ENCODE results near the gene PIGU. TPM values are rescaled to one million over a fixed set of nuclear protein-coding genes. Genes with fewer than 3 reads are reported as not detected.
A peak's percentile ranks its signal among the peaks of the same experiment; 100 is the strongest.

Gene PIGU
- total and polyA plus RNA-seq, 2 of the 13 experiments (the other 11 are each of a cell fraction or from before 2014, with no cell fraction given), result 45.5 to 231 TPM

DNA sequence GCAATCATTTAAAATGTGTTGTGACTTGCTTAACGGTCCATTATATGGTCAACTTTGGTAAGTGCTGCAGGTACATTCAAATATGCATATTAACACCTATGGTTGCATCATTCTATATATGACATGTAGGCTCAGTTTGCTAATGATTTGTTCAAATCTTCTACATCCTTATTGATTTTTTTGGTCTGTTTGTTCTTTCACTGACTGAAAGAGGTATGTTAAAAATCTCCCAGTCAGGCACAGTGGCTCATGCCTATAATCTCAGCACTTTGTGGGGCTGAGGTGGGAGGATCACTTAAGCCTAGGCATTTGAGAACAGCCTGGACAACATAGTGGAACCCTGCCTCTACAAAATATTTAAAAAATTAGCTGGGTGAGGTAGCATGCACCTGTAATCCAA lies 29.2 kb downstream of the PIGU start (continued):
- TF ChIP-seq, protein P1, sequence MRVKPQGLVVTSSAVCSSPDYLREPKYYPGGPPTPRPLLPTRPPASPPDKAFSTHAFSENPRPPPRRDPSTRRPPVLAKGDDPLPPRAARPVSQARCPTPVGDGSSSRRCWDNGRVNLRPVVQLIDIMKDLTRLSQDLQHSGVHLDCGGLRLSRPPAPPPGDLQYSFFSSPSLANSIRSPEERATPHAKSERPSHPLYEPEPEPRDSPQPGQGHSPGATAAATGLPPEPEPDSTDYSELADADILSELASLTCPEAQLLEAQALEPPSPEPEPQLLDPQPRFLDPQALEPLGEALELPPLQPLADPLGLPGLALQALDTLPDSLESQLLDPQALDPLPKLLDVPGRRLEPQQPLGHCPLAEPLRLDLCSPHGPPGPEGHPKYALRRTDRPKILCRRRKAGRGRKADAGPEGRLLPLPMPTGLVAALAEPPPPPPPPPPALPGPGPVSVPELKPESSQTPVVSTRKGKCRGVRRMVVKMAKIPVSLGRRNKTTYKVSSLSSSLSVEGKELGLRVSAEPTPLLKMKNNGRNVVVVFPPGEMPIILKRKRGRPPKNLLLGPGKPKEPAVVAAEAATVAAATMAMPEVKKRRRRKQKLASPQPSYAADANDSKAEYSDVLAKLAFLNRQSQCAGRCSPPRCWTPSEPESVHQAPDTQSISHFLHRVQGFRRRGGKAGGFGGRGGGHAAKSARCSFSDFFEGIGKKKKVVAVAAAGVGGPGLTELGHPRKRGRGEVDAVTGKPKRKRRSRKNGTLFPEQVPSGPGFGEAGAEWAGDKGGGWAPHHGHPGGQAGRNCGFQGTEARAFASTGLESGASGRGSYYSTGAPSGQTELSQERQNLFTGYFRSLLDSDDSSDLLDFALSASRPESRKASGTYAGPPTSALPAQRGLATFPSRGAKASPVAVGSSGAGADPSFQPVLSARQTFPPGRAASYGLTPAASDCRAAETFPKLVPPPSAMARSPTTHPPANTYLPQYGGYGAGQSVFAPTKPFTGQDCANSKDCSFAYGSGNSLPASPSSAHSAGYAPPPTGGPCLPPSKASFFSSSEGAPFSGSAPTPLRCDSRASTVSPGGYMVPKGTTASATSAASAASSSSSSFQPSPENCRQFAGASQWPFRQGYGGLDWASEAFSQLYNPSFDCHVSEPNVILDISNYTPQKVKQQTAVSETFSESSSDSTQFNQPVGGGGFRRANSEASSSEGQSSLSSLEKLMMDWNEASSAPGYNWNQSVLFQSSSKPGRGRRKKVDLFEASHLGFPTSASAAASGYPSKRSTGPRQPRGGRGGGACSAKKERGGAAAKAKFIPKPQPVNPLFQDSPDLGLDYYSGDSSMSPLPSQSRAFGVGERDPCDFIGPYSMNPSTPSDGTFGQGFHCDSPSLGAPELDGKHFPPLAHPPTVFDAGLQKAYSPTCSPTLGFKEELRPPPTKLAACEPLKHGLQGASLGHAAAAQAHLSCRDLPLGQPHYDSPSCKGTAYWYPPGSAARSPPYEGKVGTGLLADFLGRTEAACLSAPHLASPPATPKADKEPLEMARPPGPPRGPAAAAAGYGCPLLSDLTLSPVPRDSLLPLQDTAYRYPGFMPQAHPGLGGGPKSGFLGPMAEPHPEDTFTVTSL (CRISPR knock-in tag; IDR thresholded peaks at IDR 0.05; ENCODE audit: borderline replicate concordance), result no peak
- TF ChIP-seq, protein P2, sequence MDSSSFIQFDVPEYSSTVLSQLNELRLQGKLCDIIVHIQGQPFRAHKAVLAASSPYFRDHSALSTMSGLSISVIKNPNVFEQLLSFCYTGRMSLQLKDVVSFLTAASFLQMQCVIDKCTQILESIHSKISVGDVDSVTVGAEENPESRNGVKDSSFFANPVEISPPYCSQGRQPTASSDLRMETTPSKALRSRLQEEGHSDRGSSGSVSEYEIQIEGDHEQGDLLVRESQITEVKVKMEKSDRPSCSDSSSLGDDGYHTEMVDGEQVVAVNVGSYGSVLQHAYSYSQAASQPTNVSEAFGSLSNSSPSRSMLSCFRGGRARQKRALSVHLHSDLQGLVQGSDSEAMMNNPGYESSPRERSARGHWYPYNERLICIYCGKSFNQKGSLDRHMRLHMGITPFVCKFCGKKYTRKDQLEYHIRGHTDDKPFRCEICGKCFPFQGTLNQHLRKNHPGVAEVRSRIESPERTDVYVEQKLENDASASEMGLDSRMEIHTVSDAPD (CRISPR knock-in tag; IDR thresholded peaks at IDR 0.05), result no peak
- no peak for TF ChIP-seq ZBTB20 (CRISPR knock-in tag; IDR thresholded peaks at IDR 0.05; ENCODE audit: borderline replicate concordance, low read depth)
- TF ChIP-seq ZEB1 (IDR thresholded peaks at IDR 0.05; ENCODE audit: insufficient replicate concordance, low read depth), result peak; percentile 39
- TF ChIP-seq ZNF451 (CRISPR knock-in tag; IDR thresholded peaks at IDR 0.05), result no peak
- TF ChIP-seq ATF7 (IDR thresholded peaks at IDR 0.05), result peak; percentile 81
- no peak for TF ChIP-seq ATF7 (CRISPR knock-in tag; IDR thresholded peaks at IDR 0.05)
- no peak for TF ChIP-seq ZFP36 (IDR thresholded peaks at IDR 0.05; ENCODE audit: borderline replicate concordance, low read depth, low read length, partially characterized antibody)
- TF ChIP-seq, protein P3, sequence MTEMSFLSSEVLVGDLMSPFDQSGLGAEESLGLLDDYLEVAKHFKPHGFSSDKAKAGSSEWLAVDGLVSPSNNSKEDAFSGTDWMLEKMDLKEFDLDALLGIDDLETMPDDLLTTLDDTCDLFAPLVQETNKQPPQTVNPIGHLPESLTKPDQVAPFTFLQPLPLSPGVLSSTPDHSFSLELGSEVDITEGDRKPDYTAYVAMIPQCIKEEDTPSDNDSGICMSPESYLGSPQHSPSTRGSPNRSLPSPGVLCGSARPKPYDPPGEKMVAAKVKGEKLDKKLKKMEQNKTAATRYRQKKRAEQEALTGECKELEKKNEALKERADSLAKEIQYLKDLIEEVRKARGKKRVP (CRISPR knock-in tag; IDR thresholded peaks at IDR 0.05), result peak; percentile 79 to 96
- no peak for TF ChIP-seq DNMT3B (CRISPR knock-in tag; conservative IDR thresholded peaks at IDR 0.05)
- TF ChIP-seq HOXA5 (CRISPR knock-in tag; IDR thresholded peaks at IDR 0.05), result no peak
- no peak for TF ChIP-seq KDM5A (IDR thresholded peaks at IDR 0.05; ENCODE audit: borderline replicate concordance, low read length)
- TF ChIP-seq, protein P4, sequence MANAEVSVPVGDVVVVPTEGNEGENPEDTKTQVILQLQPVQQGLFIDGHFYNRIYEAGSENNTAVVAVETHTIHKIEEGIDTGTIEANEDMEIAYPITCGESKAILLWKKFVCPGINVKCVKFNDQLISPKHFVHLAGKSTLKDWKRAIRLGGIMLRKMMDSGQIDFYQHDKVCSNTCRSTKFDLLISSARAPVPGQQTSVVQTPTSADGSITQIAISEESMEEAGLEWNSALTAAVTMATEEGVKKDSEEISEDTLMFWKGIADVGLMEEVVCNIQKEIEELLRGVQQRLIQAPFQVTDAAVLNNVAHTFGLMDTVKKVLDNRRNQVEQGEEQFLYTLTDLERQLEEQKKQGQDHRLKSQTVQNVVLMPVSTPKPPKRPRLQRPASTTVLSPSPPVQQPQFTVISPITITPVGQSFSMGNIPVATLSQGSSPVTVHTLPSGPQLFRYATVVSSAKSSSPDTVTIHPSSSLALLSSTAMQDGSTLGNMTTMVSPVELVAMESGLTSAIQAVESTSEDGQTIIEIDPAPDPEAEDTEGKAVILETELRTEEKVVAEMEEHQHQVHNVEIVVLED (CRISPR knock-in tag; IDR thresholded peaks at IDR 0.05; ENCODE audit: borderline replicate concordance), result peak; percentile 21; the same call in 1 of the 2 replicates
- TF ChIP-seq TEAD3 (CRISPR knock-in tag; optimal IDR thresholded peaks at IDR 0.05; ENCODE audit: borderline replicate concordance), result peak; percentile 53
- TF ChIP-seq ZNF737 (CRISPR knock-in tag; IDR thresholded peaks at IDR 0.05; ENCODE audit: borderline replicate concordance), result no peak
- TF ChIP-seq, protein P5, sequence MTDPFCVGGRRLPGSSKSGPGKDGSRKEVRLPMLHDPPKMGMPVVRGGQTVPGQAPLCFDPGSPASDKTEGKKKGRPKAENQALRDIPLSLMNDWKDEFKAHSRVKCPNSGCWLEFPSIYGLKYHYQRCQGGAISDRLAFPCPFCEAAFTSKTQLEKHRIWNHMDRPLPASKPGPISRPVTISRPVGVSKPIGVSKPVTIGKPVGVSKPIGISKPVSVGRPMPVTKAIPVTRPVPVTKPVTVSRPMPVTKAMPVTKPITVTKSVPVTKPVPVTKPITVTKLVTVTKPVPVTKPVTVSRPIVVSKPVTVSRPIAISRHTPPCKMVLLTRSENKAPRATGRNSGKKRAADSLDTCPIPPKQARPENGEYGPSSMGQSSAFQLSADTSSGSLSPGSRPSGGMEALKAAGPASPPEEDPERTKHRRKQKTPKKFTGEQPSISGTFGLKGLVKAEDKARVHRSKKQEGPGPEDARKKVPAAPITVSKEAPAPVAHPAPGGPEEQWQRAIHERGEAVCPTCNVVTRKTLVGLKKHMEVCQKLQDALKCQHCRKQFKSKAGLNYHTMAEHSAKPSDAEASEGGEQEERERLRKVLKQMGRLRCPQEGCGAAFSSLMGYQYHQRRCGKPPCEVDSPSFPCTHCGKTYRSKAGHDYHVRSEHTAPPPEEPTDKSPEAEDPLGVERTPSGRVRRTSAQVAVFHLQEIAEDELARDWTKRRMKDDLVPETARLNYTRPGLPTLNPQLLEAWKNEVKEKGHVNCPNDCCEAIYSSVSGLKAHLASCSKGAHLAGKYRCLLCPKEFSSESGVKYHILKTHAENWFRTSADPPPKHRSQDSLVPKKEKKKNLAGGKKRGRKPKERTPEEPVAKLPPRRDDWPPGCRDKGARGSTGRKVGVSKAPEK (CRISPR knock-in tag; IDR thresholded peaks at IDR 0.05; ENCODE audit: borderline replicate concordance), result no peak
- peak; percentile 95 for TF ChIP-seq ONECUT2 (CRISPR knock-in tag; IDR thresholded peaks at IDR 0.05)
- TF ChIP-seq THAP11 (CRISPR knock-in tag; IDR thresholded peaks at IDR 0.05), result peak; percentile 60; the same call in 1 of the 2 replicates
